Activated CD8-positive, alpha-beta memory T cell treated with anti-CD3 and anti-CD28 coated beads, Interleukin-2, amount 10 ng/mL, durations not matched to agents 7 days and 5 days (primary cell): ENCODE measurements around the gene SERINC5. TPM values are rescaled to one million over a fixed set of nuclear protein-coding genes. Genes with fewer than 3 reads are reported as not detected.
"Not testable (repeated sequence)": the region's sequence is repeated elsewhere in the genome, so short reads cannot be mapped to it uniquely, and the experiment has no call there.

Experiments used
- ATAC-seq: fragments of 150-1000 bp; cut with Tn5 transposase; one replicate; pipeline ENCODE4 v1.10.0; 2021; ENCODE audit warnings: moderate library complexity
- CTCF ChIA-PET: fragments of 350-600 bp; sonication (Branson Sonifier 250); formaldehyde crosslinking; loops from one replicate; lab custom pipeline; 2021; ENCODE audit warnings: antibody characterized with exemption; lab: Charles Lee
- DNase-seq: peaks from one replicate; pipeline ENCODE4 v3.0.0-alpha.2; 2020
- H3K27ac Mint-ChIP-seq: one replicate; pipeline ENCODE4 v1.8.0; 2021; ENCODE audit warnings: mild to moderate bottlenecking, mixed read lengths
- H3K27me3 Mint-ChIP-seq: one replicate; pipeline ENCODE4 v1.8.0; 2021; ENCODE audit warnings: mixed read lengths
- H3K36me3 Mint-ChIP-seq: one replicate; pipeline ENCODE4 v1.8.0; 2021; ENCODE audit warnings: mild to moderate bottlenecking, mixed read lengths
- H3K4me1 Mint-ChIP-seq: one replicate; pipeline ENCODE4 v1.8.0; 2021; ENCODE audit warnings: mixed read lengths
- H3K4me3 Mint-ChIP-seq: one replicate; pipeline ENCODE4 v1.8.0; 2021; ENCODE audit warnings: mild to moderate bottlenecking, moderate library complexity, mixed read lengths
- H3K9me3 Mint-ChIP-seq: one replicate; pipeline ENCODE4 v1.8.0; 2022; ENCODE audit warnings: low read depth, mixed read lengths
- total RNA-seq, 2 experiments: library from RNA; stranded (reverse); gene quantifications; one replicate each; pipeline ENCODE4 v1.2.3, GENCODE V29; 2021

The SERINC5 gene
- total RNA-seq, 2 experiments from 2014 or later: 26.8 to 38.0 TPM

- peaks cover 40% of the 10 kb centered on the region for H3K36me3 Mint-ChIP-seq
- no peak for ATAC-seq
- H3K27me3 Mint-ChIP-seq: no peaks in the 10 kb centered on the region
- no peaks in the 10 kb centered on the region for H3K9me3 Mint-ChIP-seq
- no peak overlapping the region for H3K4me3 Mint-ChIP-seq
- peaks cover 34% of the 10 kb centered on the region for H3K4me1 Mint-ChIP-seq
- CTCF ChIA-PET: no interaction called here
- peak overlapping the region; percentile 43 for H3K27ac Mint-ChIP-seq
- DNase-seq: no peak
Measured at GRCh38 chr5:80143491-80143890, 112.4 kb downstream of the SERINC5 start.

GRCh38 chr5:80142996-80143395 lies 112.9 kb downstream of the SERINC5 start:
- CTCF ChIA-PET: no interaction called here
- Mint-ChIP-seq H3K36me3 (peaks cover 41% of the 10 kb centered on the region), H3K27ac (peak overlapping the region; percentile 50), H3K4me3 (no peak overlapping the region), H3K9me3 (no peaks in the 10 kb centered on the region), H3K27me3 (no peaks in the 10 kb centered on the region), H3K4me1 (peaks cover 37% of the 10 kb centered on the region)
- DNase-seq (peak; percentile 16), ATAC-seq (no peak)

DNA sequence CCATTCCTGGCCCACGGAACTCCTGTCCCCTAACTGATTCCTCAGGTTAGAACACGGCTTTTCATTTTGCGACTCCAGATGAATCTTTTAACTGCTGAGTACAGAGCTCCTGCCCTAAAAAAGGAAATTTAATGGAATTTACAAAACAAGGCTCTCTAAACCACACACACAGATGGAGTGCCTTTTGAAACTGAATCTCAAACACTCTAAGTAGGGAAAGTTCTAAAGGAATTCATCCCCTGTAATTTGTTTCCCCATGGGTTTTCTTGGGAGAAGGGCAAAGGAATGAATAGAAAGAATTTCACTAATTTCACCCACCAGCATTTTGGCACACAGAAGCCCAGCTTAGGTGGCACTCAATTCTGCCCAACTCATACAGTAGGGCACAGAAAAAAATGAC lies 114.2 kb downstream of the SERINC5 start:
- DNase-seq: no peak
- no peak overlapping the region for H3K4me3 Mint-ChIP-seq
- peaks cover 49% of the 10 kb centered on the region for H3K4me1 Mint-ChIP-seq
- H3K27ac Mint-ChIP-seq: peak overlapping the region; percentile 66
- no peaks in the 10 kb centered on the region for H3K27me3 Mint-ChIP-seq
- no peak for ATAC-seq
- no peaks in the 10 kb centered on the region for H3K9me3 Mint-ChIP-seq
- CTCF ChIA-PET: interaction anchor here (0.8 to 2.8 kb wide), 3 partner anchors 11 to 115 kb away, joined by 3 to 7 read pairs (median 3); no protein-coding TSS in a partner anchor
- peaks cover 36% of the 10 kb centered on the region for H3K36me3 Mint-ChIP-seq

GRCh38 chr5:80141147-80141671 lies 114.6 kb downstream of the SERINC5 start:
- Mint-ChIP-seq H3K9me3 (no peaks in the 10 kb centered on the region), H3K36me3 (peaks cover 36% of the 10 kb centered on the region), H3K4me3 (no peak overlapping the region), H3K27me3 (no peaks in the 10 kb centered on the region), H3K27ac (peak overlapping the region; percentile 66), H3K4me1 (peaks cover 54% of the 10 kb centered on the region)
- DNase-seq (no peak), ATAC-seq (no peak)
- CTCF ChIA-PET: interaction anchor here (0.8 to 2.8 kb wide), 3 partner anchors 11 to 116 kb away, joined by 3 to 7 read pairs (median 3); no protein-coding TSS in a partner anchor

DNA sequence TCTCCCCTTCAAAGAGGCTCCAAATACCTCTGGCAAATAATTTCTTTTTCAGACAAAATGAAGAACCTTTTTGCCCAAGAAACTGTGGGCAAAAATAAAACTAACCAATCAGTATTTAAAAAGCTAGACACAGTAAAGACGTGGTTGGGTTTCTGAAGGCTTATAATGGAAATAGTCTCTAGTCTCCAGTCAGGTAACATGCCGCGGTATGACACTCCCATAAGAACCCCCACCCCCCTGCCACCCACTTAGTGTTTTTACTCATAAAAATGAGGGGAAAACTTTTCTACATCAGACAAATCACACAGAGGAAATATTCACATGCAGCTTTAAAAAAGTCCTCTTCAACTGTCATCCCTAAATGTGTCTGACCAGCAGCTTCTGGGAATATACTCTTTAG lies 115.4 kb downstream of the SERINC5 start:
- H3K4me3 Mint-ChIP-seq: no peak overlapping the region

DNA sequence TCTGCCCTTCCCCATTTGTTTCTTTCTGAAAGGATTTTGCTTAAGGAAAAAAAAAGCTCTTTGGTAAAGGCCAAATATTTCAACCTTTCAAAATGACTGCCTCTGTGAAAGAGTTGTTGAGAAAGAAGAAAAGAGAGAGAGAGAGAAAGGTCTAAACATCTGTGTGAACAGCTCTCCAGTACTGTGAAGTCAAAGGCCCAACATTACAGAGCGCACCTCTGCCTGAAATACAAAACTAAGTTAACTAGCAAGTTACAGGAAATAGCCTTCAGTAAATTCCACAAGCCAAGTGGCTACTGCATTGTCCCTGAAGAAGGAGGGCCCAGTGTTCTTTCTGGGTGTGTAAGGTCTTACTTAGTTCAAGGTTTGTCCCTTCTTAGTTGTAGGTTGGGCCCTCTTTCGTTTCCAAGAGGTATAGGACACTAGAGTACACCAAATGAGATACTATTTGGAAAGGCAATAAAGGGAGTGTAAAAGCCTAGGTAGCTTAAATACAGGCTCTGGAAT lies 116.3 kb downstream of the SERINC5 start:
- Mint-ChIP-seq H3K27ac (peak overlapping the region; percentile 66), H3K4me3 (no peak overlapping the region), H3K9me3 (no peaks in the 10 kb centered on the region), H3K4me1 (peaks cover 71% of the 10 kb centered on the region), H3K36me3 (peaks cover 29% of the 10 kb centered on the region), H3K27me3 (no peaks in the 10 kb centered on the region)
- CTCF ChIA-PET: interaction anchor here (0.7 to 2.8 kb wide), 6 partner anchors 12 to 136 kb away, joined by 3 to 7 read pairs (median 4); no protein-coding TSS in a partner anchor
- no peak for ATAC-seq
- no peak for DNase-seq

More for the DNA sequence above, 115.4 kb downstream of the SERINC5 start:
- CTCF ChIA-PET: interaction anchor here (1.0 to 2.8 kb wide), 3 partner anchors 12 to 26 kb away, joined by 3 to 7 read pairs (median 3); no protein-coding TSS in a partner anchor
- ATAC-seq: peak; percentile 20
- Mint-ChIP-seq H3K9me3 (no peaks in the 10 kb centered on the region), H3K27me3 (no peaks in the 10 kb centered on the region), H3K4me1 (peaks cover 61% of the 10 kb centered on the region), H3K27ac (peak overlapping the region; percentile 66), H3K36me3 (peaks cover 34% of the 10 kb centered on the region)
- DNase-seq: no peak

GRCh38 chr5:80138486-80138885 lies 117.4 kb downstream of the SERINC5 start:
- ATAC-seq (no peak), DNase-seq (no peak)
- peaks cover 80% of the 10 kb centered on the region for H3K4me1 Mint-ChIP-seq
- H3K27ac Mint-ChIP-seq: no peak overlapping the region
- CTCF ChIA-PET: interaction anchor here (1.4 kb wide), 2 partner anchors 11 to 47 kb away, joined by 3 to 5 read pairs; no protein-coding TSS in a partner anchor
- no peaks in the 10 kb centered on the region for H3K9me3 Mint-ChIP-seq
- no peak overlapping the region for H3K4me3 Mint-ChIP-seq
- no peaks in the 10 kb centered on the region for H3K27me3 Mint-ChIP-seq
- H3K36me3 Mint-ChIP-seq: peaks cover 25% of the 10 kb centered on the region

GRCh38 chr5:80136798-80137197 lies 119.0 kb downstream of the SERINC5 start:
- DNase-seq (peak; percentile 43), ATAC-seq (peak; percentile 17)
- H3K27ac Mint-ChIP-seq: peak overlapping the region; percentile 93
- peak overlapping the region; percentile 71 for H3K4me3 Mint-ChIP-seq
- not testable (repeated sequence) for H3K9me3 Mint-ChIP-seq, H3K27me3 Mint-ChIP-seq
- H3K36me3 Mint-ChIP-seq: peaks cover 25% of the 10 kb centered on the region
- CTCF ChIA-PET: interaction anchor here (0.8 to 2.8 kb wide), 8 partner anchors 11 to 140 kb away, joined by 3 to 23 read pairs (median 3); partner anchors contain the start of gene SERINC5
- peaks cover 76% of the 10 kb centered on the region for H3K4me1 Mint-ChIP-seq

- Mint-ChIP-seq H3K27me3 (no peaks in the 10 kb centered on the region), H3K27ac (peak overlapping the region; percentile 93), H3K4me3 (no peak overlapping the region), H3K9me3 (peaks cover 15% of the 10 kb centered on the region), H3K4me1 (peaks cover 58% of the 10 kb centered on the region), H3K36me3 (peaks cover 38% of the 10 kb centered on the region)
- CTCF ChIA-PET: interaction anchor here (1.0 to 2.8 kb wide), 2 partner anchors 9 to 43 kb away, joined by 3 to 23 read pairs; no protein-coding TSS in a partner anchor
- no peak for DNase-seq
- ATAC-seq: no peak
Measured at GRCh38 chr5:80134876-80135275, 121.0 kb downstream of the SERINC5 start.

- Mint-ChIP-seq H3K27ac (no peak overlapping the region), H3K4me1 (peaks cover 38% of the 10 kb centered on the region), H3K27me3 (no peaks in the 10 kb centered on the region), H3K9me3 (peaks cover 17% of the 10 kb centered on the region), H3K36me3 (peaks cover 30% of the 10 kb centered on the region), H3K4me3 (no peak overlapping the region)
- CTCF ChIA-PET: no interaction called here
- DNase-seq (no peak), ATAC-seq (no peak)
Measured at GRCh38 chr5:80129146-80129545, 126.7 kb downstream of the SERINC5 start.

GRCh38 chr5:80128141-80128540 lies 127.7 kb downstream of the SERINC5 start:
- no peak for ATAC-seq
- H3K27ac Mint-ChIP-seq: no peak overlapping the region

GRCh38 chr5:80127116-80127552 lies 128.7 kb downstream of the SERINC5 start:
- H3K9me3 Mint-ChIP-seq: peaks cover 17% of the 10 kb centered on the region
- peaks cover 27% of the 10 kb centered on the region for H3K36me3 Mint-ChIP-seq
- DNase-seq: no peak
- peaks cover 32% of the 10 kb centered on the region for H3K4me1 Mint-ChIP-seq
- H3K27ac Mint-ChIP-seq: peak overlapping the region; percentile 29
- no peaks in the 10 kb centered on the region for H3K27me3 Mint-ChIP-seq
- ATAC-seq: no peak
- CTCF ChIA-PET: interaction anchor here (2.0 to 3.5 kb wide), 2 partner anchors 8 to 12 kb away, joined by 5 to 23 read pairs; no protein-coding TSS in a partner anchor
- no peak overlapping the region for H3K4me3 Mint-ChIP-seq

More at GRCh38 chr5:80128141-80128540, 127.7 kb downstream of the SERINC5 start:
- Mint-ChIP-seq H3K36me3 (peaks cover 30% of the 10 kb centered on the region), H3K9me3 (peaks cover 17% of the 10 kb centered on the region), H3K4me3 (no peak overlapping the region), H3K4me1 (peaks cover 32% of the 10 kb centered on the region), H3K27me3 (no peaks in the 10 kb centered on the region)
- no peak for DNase-seq
- CTCF ChIA-PET: interaction anchor here (2.0 kb wide), 1 partner anchor 11 kb away, joined by 5 read pairs; no protein-coding TSS in a partner anchor

GRCh38 chr5:80125962-80126480 lies 129.8 kb downstream of the SERINC5 start:
- CTCF ChIA-PET: interaction anchor here (0.5 to 3.5 kb wide), 13 partner anchors 9 to 240 kb away, joined by 3 to 23 read pairs (median 4); no protein-coding TSS in a partner anchor
- peaks cover 10% of the 10 kb centered on the region for H3K9me3 Mint-ChIP-seq
- peaks cover 32% of the 10 kb centered on the region for H3K4me1 Mint-ChIP-seq
- peak overlapping the region; percentile 37 for H3K4me3 Mint-ChIP-seq
- peaks cover 22% of the 10 kb centered on the region for H3K36me3 Mint-ChIP-seq
- ATAC-seq: peak; percentile 89
- H3K27ac Mint-ChIP-seq: peak overlapping the region; percentile 77
- H3K27me3 Mint-ChIP-seq: no peaks in the 10 kb centered on the region
- DNase-seq: peak; percentile 44
